Loucy (cell line): Measurements from ENCODE around the gene GRIP2.

ENCODE experiments used
- CTCF ChIP-seq: fragments of 200-600 bp; sonication (generic); conservative IDR thresholded peaks from 2 replicates; pipeline ENCODE4 v1.5.1; 2014; ENCODE audit warnings: mild to moderate bottlenecking, antibody characterized with exemption, low read length
- EZH2phosphoT487 ChIP-seq: fragments of 200-600 bp; IDR thresholded peaks from 2 replicates; pipeline ENCODE4 v1.6.1; 2018; ENCODE audit warnings: antibody characterized with exemption, mild to moderate bottlenecking, moderate library complexity, borderline replicate concordance

- no peak for TF ChIP-seq CTCF
- TF ChIP-seq EZH2phosphoT487 = no peak
Observed at GRCh38 chr3:14481646-14482036, 58.5 kb downstream of the GRIP2 start.
